Measurements from ENCODE around the gene NSD2. TPM values are rescaled to one million over a fixed set of nuclear protein-coding genes. Genes with fewer than 3 reads are reported as not detected.

The NSD2 gene
- total and polyA plus RNA-seq, 9 donors = 9.1 to 41.9 (median 20.3) TPM

- DNase-seq = no peak
- TF ChIP-seq POLR2A (IDR thresholded peaks at IDR 0.05) (no peak), EP300 (IDR thresholded peaks at IDR 0.05) (no peak)
- intact Hi-C loops (cut with DNase I) = no loop called here
Observed at GRCh38 chr4:1922821-1923220, 51.6 kb downstream of the NSD2 start.

GRCh38 chr4:1927675-1928074 is 56.5 kb downstream of the NSD2 start:
- H3K36me3 ChIP-seq = no peaks in the 10 kb centered on the region
- no peak overlapping the region for H3K4me3 ChIP-seq
- 14 to 24% (median 19%) methylated on average over 3 of the region's 3 CpGs for WGBS, 3 donors
- TF ChIP-seq, protein P1, sequence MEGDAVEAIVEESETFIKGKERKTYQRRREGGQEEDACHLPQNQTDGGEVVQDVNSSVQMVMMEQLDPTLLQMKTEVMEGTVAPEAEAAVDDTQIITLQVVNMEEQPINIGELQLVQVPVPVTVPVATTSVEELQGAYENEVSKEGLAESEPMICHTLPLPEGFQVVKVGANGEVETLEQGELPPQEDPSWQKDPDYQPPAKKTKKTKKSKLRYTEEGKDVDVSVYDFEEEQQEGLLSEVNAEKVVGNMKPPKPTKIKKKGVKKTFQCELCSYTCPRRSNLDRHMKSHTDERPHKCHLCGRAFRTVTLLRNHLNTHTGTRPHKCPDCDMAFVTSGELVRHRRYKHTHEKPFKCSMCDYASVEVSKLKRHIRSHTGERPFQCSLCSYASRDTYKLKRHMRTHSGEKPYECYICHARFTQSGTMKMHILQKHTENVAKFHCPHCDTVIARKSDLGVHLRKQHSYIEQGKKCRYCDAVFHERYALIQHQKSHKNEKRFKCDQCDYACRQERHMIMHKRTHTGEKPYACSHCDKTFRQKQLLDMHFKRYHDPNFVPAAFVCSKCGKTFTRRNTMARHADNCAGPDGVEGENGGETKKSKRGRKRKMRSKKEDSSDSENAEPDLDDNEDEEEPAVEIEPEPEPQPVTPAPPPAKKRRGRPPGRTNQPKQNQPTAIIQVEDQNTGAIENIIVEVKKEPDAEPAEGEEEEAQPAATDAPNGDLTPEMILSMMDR (IDR thresholded peaks at IDR 0.05) = no peak
- TF ChIP-seq POLR2A (IDR thresholded peaks at IDR 0.05) = no peak
- no peak for TF ChIP-seq EP300 (IDR thresholded peaks at IDR 0.05)
- no peak for DNase-seq
- no peaks in the 10 kb centered on the region for H3K27me3 ChIP-seq
- intact Hi-C loops (cut with DNase I) = no loop called here
- H3K27ac ChIP-seq = no peak overlapping the region
- H3K9me3 ChIP-seq = no peaks in the 10 kb centered on the region
- H3K4me1 ChIP-seq (ENCODE audit: insufficient read depth) = no peaks in the 10 kb centered on the region

More at GRCh38 chr4:1922821-1923220, 51.6 kb downstream of the NSD2 start:
- H3K27ac ChIP-seq = no peak overlapping the region
- no peaks in the 10 kb centered on the region for H3K4me1 ChIP-seq (ENCODE audit: insufficient read depth)
- H3K9me3 ChIP-seq = no peaks in the 10 kb centered on the region
- H3K4me3 ChIP-seq = no peak overlapping the region
- H3K27me3 ChIP-seq = no peaks in the 10 kb centered on the region
- H3K36me3 ChIP-seq = no peaks in the 10 kb centered on the region
- 83 to 92% (median 91%) methylated on average over 7 of the region's 7 CpGs for WGBS, 3 donors

GRCh38 chr4:1928356-1929239 is 57.4 kb downstream of the NSD2 start:
- H3K4me3 ChIP-seq = no peak overlapping the region
- no peaks in the 10 kb centered on the region for H3K27me3 ChIP-seq
- no peaks in the 10 kb centered on the region for H3K36me3 ChIP-seq
- intact Hi-C loops (cut with DNase I) = no loop called here
- no peak for DNase-seq
- H3K4me1 ChIP-seq (ENCODE audit: insufficient read depth) = no peaks in the 10 kb centered on the region
- TF ChIP-seq POLR2A (IDR thresholded peaks at IDR 0.05) = no peak
- no peak for TF ChIP-seq EP300 (IDR thresholded peaks at IDR 0.05)
- TF ChIP-seq, protein P1 (IDR thresholded peaks at IDR 0.05) = no peak
- no peaks in the 10 kb centered on the region for H3K9me3 ChIP-seq
- 92 to 96% (median 95%) methylated on average over 13 of the region's 13 CpGs for WGBS, 3 donors
- H3K27ac ChIP-seq = no peak overlapping the region

GRCh38 chr4:1932736-1933135 is 61.5 kb downstream of the NSD2 start:
- Histone ChIP-seq H3K27me3 (no peaks in the 10 kb centered on the region), H3K4me3 (no peak overlapping the region), H3K36me3 (no peaks in the 10 kb centered on the region), H3K27ac (no peak overlapping the region), H3K4me1 (ENCODE audit: insufficient read depth) (no peaks in the 10 kb centered on the region), H3K9me3 (no peaks in the 10 kb centered on the region)
- intact Hi-C loops (cut with DNase I) = no loop called here
- TF ChIP-seq, protein P1 (IDR thresholded peaks at IDR 0.05) = no peak
- TF ChIP-seq EP300 (IDR thresholded peaks at IDR 0.05) = no peak
- no peak for TF ChIP-seq POLR2A (IDR thresholded peaks at IDR 0.05)
- DNase-seq = no peak
- 95 to 98% (median 96%) methylated on average over 13 of the region's 13 CpGs for WGBS, 3 donors

- Histone ChIP-seq H3K36me3 (no peaks in the 10 kb centered on the region), H3K27me3 (no peaks in the 10 kb centered on the region), H3K9me3 (no peaks in the 10 kb centered on the region), H3K4me1 (ENCODE audit: insufficient read depth) (no peaks in the 10 kb centered on the region), H3K4me3 (no peak overlapping the region), H3K27ac (no peak overlapping the region)
- intact Hi-C loops (cut with DNase I) = no loop called here
- 90 to 98% (median 91%) methylated on average over 3 of the region's 3 CpGs for WGBS, 3 donors
- DNase-seq = no peak
- TF ChIP-seq, protein P1 (IDR thresholded peaks at IDR 0.05) = no peak
- TF ChIP-seq POLR2A (IDR thresholded peaks at IDR 0.05) = no peak
- TF ChIP-seq EP300 (IDR thresholded peaks at IDR 0.05) = no peak
Observed at GRCh38 chr4:1933700-1934099, 62.5 kb downstream of the NSD2 start.

Data from ovary (tissue), 9 donors.